ENCODE data around the gene ATP6V1G3.
"Not testable (repeated sequence)": the region's sequence is repeated elsewhere in the genome, so short reads cannot be mapped to it uniquely, and the experiment has no call there.

ATP6V1G3 gene, protein sequence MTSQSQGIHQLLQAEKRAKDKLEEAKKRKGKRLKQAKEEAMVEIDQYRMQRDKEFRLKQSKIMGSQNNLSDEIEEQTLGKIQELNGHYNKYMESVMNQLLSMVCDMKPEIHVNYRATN

DNA sequence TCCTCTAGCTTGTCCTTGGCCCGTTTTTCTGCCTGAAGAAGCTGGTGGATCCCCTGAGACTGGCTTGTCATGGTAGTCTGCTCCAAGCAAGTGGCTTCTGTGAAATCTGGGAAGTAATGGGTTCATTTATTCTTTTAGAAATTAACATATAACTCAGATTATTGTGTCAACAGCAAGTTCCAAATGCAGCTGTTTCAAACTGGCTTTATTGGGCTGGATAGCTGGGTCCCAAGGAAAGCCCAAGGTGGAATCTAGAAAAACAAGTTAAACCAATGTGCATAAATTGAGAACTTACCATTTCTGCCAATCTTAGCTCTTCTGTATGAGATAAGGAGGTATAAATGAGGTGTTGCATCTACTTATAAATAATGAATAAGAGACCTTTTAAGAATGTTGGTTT lies at the start of gene ATP6V1G3:
Gene ATP6V1G3, minus strand, starts transcription at position 101 of the 400 bp plus-strand sequence. Its CDS starts 30 bp downstream, at position 71.
- no peak for DNase-seq (ENCODE audit: low read depth in 2 of 2, low spot score in 1 of 2)

DNA sequence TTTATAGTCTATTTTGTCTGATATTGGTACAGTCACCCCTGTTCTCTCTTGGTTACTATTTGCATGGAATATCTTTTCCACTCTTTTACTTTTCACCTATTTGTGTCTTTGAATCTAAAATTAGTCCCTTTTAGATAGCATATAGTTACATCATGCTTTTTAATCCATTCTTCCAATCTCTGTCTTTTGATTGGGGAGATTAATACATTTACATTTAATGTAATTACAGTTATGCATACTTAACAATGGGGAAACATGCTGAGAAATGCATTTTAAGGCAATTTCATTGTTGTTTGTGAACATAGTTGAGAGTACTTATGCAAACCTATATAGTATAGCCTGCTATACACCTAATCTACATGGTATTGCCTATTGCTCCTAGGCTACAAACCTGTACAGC lies 48.4 kb upstream of the ATP6V1G3 start:
- DNase-seq (ENCODE audit: low read depth in 2 of 2, low spot score in 1 of 2) = no peak

DNA sequence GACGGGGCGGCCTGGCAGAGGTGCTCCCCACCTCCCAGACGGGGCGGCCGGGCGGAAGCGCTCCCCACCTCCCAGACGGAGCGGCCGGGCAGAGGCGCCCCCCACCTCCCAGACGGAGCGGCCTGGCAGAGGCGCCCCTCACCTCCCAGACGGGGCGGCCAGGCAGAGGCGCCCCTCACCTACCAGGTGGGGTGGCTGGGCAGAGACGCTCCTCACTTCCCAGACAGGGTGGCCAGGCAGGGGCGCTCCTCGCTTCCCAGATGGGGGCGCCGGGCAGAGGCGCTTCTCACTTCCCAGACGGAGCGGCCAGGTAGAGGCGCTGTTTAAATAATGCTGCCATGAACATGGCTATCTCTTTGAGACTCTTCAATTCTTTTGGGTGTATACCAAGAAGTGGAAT lies 43.7 kb upstream of the ATP6V1G3 start:
- no peak for DNase-seq (ENCODE audit: low read depth in 2 of 2, low spot score in 1 of 2)

DNA sequence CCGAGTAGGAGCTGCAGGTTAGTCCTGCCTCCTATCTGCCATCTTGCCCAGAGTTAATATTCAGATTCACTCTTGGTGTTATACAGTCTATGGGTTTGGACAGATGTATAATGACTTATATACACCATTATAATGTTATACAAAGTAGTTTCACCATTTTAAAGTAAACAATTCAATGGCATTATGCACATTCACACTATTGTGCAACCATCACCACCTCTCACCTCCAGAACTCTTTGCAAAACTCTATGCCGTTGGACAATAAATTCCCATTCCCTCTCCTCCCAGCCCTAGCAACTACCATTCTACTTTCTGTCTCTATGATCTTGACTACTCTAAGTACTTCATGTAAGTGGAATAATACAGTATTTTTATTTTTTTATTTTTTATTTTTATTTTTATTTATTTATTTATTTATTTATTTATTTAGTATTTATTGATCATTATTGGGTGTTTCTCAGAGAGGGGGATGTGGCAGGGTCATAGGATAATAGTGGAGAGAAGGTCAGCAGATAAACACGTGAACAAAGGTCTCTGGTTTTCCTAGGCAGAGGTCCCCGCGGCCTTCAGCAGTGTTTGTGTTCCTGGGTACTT lies 42.8 kb upstream of the ATP6V1G3 start:
- not testable (repeated sequence) for DNase-seq (ENCODE audit: low read depth in 2 of 2, low spot score in 1 of 2)

DNA sequence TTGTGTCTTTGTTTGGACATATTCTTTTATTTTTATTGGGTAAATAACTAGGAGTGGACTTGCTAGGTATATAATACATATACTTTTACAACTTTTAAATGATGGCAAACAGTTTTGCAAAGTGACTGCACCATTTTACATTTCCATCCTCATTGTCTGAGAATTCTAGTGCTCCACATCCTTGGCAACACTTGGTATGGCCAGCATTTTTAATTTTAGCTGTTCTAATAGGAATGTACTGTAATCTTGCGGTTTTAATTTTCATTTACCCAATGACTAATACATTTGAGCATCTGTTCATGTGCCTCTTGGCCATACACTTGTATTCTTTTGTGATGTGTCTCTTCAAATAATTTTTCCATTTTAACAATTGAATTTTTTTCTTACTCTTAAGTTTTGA lies 37.0 kb upstream of the ATP6V1G3 start:
- no peak for DNase-seq (ENCODE audit: low read depth in 2 of 2, low spot score in 1 of 2)

DNA sequence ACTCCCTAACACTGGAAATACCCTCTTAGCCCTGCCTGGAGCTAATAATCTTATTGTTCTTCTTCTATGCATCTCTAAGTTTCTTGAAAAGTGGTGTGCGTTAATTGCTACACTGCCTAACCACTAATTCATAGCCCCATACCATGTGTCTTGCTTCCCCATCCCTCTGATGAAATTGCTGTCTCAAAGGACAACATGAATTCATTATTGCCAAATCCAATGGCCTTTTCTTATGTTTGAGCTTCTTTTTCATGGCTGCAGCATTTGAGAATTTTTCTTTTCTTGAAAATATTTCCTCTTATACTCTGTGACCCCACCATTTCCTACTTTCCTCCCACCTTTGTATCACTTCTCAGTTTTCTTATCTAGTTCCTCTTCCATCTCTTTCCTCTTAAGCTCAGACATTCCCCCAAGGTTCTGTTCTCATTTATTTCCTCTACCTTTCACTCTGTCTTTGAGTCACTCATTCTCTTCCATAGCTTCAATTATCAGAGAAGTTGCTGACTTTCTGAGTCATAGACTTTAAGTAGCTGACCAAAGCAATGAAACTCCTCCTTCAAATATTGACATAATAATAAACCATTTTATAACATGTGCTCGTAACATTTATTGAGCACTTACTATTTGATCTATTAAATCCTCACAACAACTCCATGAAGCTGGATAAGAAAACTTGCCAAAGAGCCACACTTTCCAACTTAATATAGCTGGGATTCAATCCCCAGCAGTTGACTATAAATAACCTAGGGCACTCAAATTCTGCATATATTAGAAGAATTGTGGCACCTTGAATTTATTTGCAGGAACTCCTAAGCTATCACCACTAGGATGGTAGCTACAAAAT lies 35.5 kb upstream of the ATP6V1G3 start:
- no peak for DNase-seq (ENCODE audit: low read depth in 2 of 2, low spot score in 1 of 2)

DNA sequence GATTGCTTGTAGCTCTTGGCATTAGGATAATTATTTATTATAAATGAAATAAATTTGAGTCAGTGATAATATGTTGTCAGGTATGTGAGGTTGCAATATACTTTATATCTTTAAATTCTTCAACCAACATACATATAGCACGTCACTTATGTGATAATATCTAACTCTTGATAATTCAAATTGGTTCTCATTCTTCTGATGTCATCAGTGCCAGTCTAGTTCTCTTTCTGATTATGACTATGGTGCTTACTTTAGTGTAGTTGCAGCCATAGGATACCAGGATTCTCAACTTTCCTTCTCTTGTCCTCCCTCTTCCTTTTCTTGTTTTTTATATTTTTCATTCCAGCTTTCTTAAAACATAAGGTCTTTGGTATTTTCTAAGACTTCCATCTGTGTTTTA lies 34.8 kb upstream of the ATP6V1G3 start:
- DNase-seq (ENCODE audit: low read depth in 2 of 2, low spot score in 1 of 2) = no peak

DNA sequence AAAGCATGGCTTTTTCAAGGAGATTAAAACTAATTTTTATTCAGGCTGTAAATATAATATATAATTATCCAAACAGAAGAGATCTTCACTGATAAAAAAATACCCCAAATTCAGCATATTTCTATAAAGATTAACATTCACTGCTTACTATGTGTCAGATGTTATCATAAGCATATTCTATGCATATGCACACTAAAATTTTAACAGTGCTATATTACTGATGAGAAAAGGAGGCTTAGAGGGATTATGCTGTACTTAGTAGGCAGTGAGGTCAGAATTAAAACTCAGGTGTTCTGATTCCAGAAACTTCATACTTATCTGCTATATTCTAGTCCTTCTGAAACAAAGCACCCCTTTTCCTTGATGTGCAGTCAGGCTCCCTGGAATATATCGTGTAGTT lies 33.8 kb upstream of the ATP6V1G3 start:
- no peak for DNase-seq (ENCODE audit: low read depth in 2 of 2, low spot score in 1 of 2)

DNA sequence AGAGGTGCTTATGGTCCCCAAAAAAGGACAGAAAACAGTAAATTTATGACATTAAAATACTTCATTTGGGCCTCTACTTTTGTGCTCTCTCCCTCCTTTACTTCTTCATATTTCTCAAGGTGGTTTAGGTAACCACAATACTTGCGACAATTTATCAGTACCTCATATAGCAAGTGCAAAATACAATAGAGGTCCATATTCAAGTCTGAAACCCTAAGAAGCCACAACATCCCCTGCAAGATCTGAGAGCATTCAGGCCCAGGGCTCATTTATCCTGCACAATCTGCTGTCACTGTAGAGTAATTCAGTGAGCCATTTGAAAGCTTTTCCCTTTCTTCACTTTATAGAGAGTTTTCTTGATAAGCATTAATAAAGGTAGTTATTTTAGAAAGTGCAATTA lies 24.2 kb upstream of the ATP6V1G3 start:
- no peak for DNase-seq (ENCODE audit: low read depth in 2 of 2, low spot score in 1 of 2)

DNA sequence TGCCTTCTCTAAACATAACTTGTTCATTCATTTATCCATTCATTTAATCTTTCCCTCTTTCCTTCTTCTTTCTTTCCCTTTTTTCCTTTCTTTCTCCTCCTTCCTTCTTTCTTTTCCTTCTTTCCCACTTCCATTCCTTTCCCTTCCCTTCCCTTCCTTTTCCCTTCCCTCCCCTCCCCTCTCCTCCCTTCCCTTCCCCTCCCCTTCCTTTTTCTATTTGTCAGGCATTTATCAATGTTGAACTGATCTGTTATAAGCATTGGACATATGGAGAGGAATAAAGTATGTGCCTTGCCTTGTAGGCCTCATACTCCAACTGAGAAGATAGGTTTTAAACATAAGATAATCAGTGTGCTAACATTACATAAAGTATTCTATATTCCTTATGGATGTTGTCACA lies 23.7 kb upstream of the ATP6V1G3 start:
- no peak for DNase-seq (ENCODE audit: low read depth in 2 of 2, low spot score in 1 of 2)

DNA sequence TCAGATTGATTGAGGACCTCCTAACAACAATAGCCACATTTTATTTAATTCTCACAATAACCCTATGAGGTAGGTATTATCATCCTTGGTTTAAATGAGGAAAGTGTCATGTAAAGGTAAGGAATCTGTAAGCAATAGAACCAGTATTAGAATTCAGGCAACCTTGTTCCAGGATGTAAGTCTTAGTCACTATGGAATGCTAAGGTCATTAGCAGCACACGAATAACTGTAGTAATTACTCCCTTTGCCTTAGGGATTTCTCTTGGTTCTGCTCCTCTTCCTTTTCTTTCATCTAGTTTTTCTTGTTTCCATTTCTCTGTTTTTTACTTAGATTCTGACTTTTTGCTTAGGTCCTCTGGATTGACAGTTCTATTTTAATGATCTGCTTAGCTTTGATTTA lies 23.1 kb upstream of the ATP6V1G3 start:
- no peak for DNase-seq (ENCODE audit: low read depth in 2 of 2, low spot score in 1 of 2)

DNA sequence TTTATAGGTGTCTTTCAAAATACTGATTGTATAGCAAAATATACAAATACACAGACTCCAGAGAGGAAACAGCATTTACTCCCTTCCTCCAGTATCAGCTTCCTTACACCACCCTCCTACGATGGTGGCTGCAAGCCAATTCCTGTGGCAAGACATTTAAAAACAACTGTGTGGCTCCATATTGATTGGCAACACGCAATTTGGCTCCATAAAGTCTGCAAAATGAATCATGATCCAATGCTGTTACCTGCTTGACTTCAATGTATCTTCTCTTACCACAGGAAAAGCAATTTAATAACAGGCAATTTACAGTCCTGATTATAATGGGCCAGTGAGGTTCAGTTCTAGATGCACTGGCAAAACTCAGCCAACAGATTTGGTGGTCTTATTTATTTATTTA lies 19.7 kb upstream of the ATP6V1G3 start:
- no peak for DNase-seq (ENCODE audit: low read depth in 2 of 2, low spot score in 1 of 2)

DNA sequence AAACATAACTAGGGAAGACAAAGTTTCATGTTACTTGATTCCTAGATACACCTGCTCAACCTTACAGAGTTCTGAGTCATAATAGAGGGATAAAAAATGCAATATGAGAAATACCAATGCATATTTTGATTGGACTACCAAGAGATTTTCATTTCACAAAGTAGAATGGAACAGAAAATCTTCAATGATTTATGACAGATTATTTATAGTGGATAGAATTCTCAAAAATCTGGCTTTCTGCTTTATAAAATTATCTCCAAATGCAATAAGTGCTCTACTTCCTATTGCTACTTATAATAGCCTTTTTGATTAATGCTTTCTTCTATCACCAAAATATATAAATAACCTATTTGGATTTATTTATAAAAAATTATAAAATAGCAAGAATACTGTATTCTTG lies 18.9 kb upstream of the ATP6V1G3 start:
- no peak for DNase-seq (ENCODE audit: low read depth in 2 of 2, low spot score in 1 of 2)

DNA sequence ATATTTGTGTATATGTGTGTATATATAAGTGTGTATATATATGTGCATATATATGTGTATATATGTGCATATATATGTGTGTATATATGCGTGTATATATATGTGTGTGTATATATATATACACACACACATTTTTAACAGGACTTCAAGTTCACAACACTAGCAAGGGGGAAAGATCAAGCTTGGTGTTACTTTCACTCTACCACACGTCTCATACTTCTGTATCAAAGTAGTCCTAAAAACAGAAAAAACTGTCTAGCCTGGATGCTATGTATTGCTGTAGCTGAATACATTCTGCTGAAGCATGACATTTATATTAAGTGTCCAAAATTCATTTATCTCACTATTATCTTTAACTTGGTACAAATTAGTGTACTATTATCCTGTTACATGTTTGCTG lies 17.9 kb upstream of the ATP6V1G3 start:
- no peak for DNase-seq (ENCODE audit: low read depth in 2 of 2, low spot score in 1 of 2)

DNA sequence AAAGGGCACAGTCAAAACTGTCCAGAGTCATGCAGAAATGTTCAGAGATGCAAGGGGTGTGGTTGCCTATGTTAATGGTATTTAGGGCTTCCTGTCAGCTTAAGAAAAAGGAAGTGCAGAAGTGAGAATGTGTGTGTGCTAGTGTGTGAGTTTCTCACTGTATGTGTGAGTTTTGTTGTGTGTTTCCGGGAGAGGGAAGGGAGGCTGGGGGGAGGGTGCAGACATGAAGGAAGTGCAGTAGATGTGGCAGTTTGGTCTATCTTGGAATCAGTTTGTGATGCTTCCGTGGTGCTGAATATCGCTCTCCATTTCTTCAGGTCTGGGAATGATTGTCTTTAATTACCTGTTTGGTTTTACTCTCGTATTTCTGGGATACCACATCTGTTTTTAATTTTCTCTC lies 16.5 kb upstream of the ATP6V1G3 start:
- peak; percentile 18 to 29 for DNase-seq (ENCODE audit: low read depth in 2 of 2, low spot score in 1 of 2)

DNA sequence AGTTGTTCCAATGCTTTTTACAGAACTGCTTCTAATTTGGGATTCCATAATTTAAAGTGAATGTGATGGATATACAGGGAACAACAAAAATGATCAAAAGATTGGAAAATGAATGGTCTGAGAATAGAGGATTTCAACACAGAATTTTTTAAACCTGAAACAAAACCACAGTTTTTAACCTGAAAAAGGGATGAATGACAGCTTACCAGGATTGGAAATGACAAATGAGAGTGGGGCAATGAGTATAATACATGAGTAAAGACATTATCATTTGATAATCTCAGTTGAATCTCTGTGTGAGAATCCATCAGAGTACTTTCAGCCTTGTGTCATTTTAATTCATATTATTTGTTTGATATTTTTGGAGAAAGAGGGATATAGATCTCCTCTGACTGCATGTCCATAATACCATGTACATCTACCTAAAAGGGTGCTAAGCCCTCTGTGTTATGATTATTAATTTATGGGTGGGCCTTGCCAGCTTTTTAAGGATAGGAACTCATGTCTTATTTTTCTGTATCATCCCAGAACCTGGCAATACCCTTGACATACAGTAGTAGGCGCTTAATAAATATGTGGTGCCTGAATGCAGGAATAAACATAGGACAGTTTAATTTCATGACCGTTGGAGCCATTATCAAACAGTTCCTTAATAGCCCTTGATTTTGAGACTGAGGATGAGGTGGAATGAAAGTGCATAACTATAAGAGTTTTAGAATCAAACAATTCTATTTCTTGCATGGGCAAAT lies 12.4 kb upstream of the ATP6V1G3 start:
- no peak for DNase-seq (ENCODE audit: low read depth in 2 of 2, low spot score in 1 of 2)

DNA sequence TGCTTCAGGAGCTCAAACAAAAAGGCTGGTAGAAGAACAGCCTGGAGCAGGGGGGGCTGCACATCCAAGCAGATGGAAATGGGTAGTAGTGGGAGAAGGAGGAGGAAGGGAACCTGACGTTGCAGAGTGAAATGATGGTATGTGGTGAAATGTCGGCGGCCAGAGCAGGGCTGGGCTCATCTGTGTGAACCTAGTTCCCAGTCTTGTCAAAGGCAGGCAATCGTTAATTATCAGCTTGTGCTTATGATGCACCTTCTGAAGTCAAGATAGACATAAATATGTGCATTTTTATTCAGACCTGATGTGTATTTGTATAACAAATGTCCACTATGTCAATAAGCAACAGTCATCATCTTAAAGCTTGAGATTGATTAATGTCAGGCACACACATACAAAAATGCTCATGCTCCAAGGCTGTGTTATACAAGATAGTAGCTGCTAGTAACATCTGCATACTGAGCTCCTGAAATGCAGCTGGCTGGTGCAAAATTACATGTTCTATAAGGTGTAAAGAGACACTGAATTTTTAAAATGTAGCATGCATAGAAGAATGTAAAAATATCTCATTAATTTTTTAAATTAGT lies 10.6 kb upstream of the ATP6V1G3 start:
- no peak for DNase-seq (ENCODE audit: low read depth in 2 of 2, low spot score in 1 of 2)

DNA sequence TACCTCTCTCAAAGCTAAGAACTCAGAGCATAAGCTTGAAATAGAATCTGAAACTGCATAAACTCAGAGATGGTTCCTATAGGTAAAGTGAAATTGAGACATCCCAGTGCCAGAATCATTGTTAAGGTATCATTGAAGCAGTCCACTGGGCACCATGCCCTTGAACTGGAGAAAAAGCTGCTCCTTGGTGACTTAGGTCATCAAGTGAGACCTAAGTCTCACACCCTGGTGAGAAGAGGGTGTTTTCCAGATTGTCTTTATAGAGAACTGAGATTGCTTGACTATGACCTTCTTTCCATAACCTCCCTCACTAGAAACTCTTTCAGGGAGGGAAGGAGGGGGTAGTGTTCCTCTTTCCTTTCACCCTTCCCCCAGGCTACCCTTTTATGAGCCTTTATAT lies 9.4 kb upstream of the ATP6V1G3 start:
- no peak for DNase-seq (ENCODE audit: low read depth in 2 of 2, low spot score in 1 of 2)

DNA sequence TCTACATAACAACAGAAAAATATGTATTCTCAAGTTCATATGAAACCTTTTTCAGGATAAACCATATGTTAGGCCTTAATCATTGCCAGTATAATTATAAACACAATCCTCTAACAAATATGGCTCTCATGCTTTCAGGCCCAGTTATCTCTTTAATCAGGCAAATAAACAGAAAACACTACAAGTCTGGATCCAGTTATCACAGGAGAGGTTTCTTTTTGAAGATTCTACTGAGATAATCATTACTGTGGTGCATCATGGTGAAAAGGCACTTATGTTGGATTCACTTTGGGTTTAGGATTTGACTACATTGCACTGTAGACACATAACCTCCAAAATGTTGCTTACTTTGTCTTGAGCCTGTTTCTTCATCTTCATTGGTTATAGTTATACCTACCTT lies 8.4 kb upstream of the ATP6V1G3 start:
- no peak for DNase-seq (ENCODE audit: low read depth in 2 of 2, low spot score in 1 of 2)

DNA sequence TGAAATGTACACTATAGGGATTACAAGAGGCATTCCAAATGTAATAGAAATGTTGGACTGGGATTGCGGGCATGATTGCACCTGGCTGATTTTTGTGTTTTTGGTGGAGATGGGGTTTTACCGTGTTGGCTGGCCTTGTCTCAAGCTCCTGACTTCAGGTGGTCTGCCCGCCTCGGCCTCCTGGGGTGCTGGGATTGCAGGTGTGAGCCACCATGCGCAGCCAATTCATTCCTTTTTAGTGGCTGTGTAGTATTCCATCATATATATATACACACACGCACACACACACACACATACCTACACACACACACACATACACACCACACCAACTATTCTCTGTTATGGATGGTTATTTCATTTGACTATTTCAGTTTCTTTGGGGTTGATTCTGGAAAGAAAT lies 4.7 kb upstream of the ATP6V1G3 start:
- DNase-seq (ENCODE audit: low read depth in 2 of 2, low spot score in 1 of 2) = no peak

DNA sequence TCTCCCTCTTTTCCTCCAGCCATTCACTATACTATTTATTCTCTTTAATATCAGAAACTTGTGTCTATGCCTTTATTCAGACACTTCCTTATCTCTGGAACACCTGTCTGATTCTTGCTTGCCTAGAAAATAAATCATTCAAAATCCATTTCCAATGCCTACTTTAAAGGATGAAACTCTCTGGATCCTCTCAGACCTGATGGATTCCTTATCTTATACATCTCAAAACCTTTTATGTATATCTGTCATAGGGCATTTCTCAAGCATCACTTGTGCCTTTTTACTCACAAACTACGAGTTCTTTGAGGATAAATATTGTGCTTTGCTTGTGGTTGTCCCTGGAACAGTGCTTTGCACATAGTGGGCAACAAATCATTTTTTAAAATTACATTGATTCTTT lies 3.8 kb upstream of the ATP6V1G3 start:
- no peak for DNase-seq (ENCODE audit: low read depth in 2 of 2, low spot score in 1 of 2)

Data from stimulated activated CD8-positive, alpha-beta memory T cell treated with anti-CD3 and anti-CD28 coated beads, Interleukin-4, amount 100 ng/mL, for 1 hour (primary cell).